ENCODE results near the gene TEX54.
"Not testable (repeated sequence)": the region's sequence is repeated elsewhere in the genome, so short reads cannot be mapped to it uniquely, and the experiment has no call there.

The TEX54 gene

GRCh38 chr11:62832336-62833234 is at the start of gene TEX54:
Gene TEX54, minus strand, starts transcription at chr11:62832841.
- in situ Hi-C loops (cut with HindIII; ENCODE audit: low sequenced_read_pairs), result no loop called here

- in situ Hi-C loops (cut with HindIII; ENCODE audit: low sequenced_read_pairs), result no loop called here
These were observed 49.7 kb upstream of the TEX54 start for GRCh38 chr11:62882431-62882749.

GRCh38 chr11:62881579-62882430 is 49.2 kb upstream of the TEX54 start:
- in situ Hi-C loops (cut with HindIII; ENCODE audit: low sequenced_read_pairs), result no loop called here

- in situ Hi-C loops (cut with HindIII; ENCODE audit: low sequenced_read_pairs), result no loop called here
These were observed 48.4 kb upstream of the TEX54 start, which contains the start of gene SLC3A2 for GRCh38 chr11:62880803-62881578. Gene SLC3A2, plus strand, starts transcription at chr11:62880896. Its CDS starts 128 bp downstream, at chr11:62881024.

- in situ Hi-C loops (cut with HindIII; ENCODE audit: low sequenced_read_pairs), result no loop called here
These were observed 47.7 kb upstream of the TEX54 start for GRCh38 chr11:62880231-62880802.

GRCh38 chr11:62879235-62879978 is 46.8 kb upstream of the TEX54 start:
- in situ Hi-C loops (cut with HindIII; ENCODE audit: low sequenced_read_pairs), result no loop called here

GRCh38 chr11:62876712-62877111 is 44.1 kb upstream of the TEX54 start:
- in situ Hi-C loops (cut with HindIII; ENCODE audit: low sequenced_read_pairs), result no loop called here

GRCh38 chr11:62875698-62876478 is 43.2 kb upstream of the TEX54 start:
- in situ Hi-C loops (cut with HindIII; ENCODE audit: low sequenced_read_pairs), result no loop called here

GRCh38 chr11:62874851-62875250 is 42.2 kb upstream of the TEX54 start:
- in situ Hi-C loops (cut with HindIII; ENCODE audit: low sequenced_read_pairs), result no loop called here

GRCh38 chr11:62865635-62866034 is 33.0 kb upstream of the TEX54 start:
- in situ Hi-C loops (cut with HindIII; ENCODE audit: low sequenced_read_pairs), result no loop called here

- in situ Hi-C loops (cut with HindIII; ENCODE audit: low sequenced_read_pairs), result no loop called here
These were observed 31.2 kb upstream of the TEX54 start for GRCh38 chr11:62863687-62864335.

- in situ Hi-C loops (cut with HindIII; ENCODE audit: low sequenced_read_pairs), result not testable (repeated sequence)
These were observed 29.0 kb upstream of the TEX54 start for GRCh38 chr11:62861564-62862192.

- in situ Hi-C loops (cut with HindIII; ENCODE audit: low sequenced_read_pairs), result no loop called here
These were observed 28.4 kb upstream of the TEX54 start for GRCh38 chr11:62860835-62861563.

- in situ Hi-C loops (cut with HindIII; ENCODE audit: low sequenced_read_pairs), result not testable (repeated sequence)
These were observed 26.7 kb upstream of the TEX54 start for GRCh38 chr11:62859281-62859703.

GRCh38 chr11:62858201-62858600 is 25.6 kb upstream of the TEX54 start:
- in situ Hi-C loops (cut with HindIII; ENCODE audit: low sequenced_read_pairs), result no loop called here

- in situ Hi-C loops (cut with HindIII; ENCODE audit: low sequenced_read_pairs), result no loop called here
These were observed 24.9 kb upstream of the TEX54 start for GRCh38 chr11:62857541-62857982.

- in situ Hi-C loops (cut with HindIII; ENCODE audit: low sequenced_read_pairs), result no loop called here
These were observed 23.8 kb upstream of the TEX54 start for GRCh38 chr11:62856333-62856895.

Measured in DLD1 (cell line).